Adrenal gland (tissue), 5 donors: ENCODE results near the gene KCNG3.

ENCODE experiments used
- CTCF ChIP-seq, 6 experiments: fragments of 450-650 bp in 4 of 6; fragments of 200-600 bp in 2 of 6; sonication (generic) in 1 of 6; IDR thresholded peaks; 1 replicate in 5 of 6; 2 replicates in 1 of 6; pipeline versions ENCODE4 v1.5.1 to v1.8.0; 2016 to 2021; ENCODE audit warnings: antibody characterized with exemption in 6 of 6, mild to moderate bottlenecking in 2 of 6, moderate library complexity in 1 of 6
- POLR2A ChIP-seq, 2 donors: fragments of 450-650 bp; IDR thresholded peaks; one replicate each; pipeline ENCODE4 v1.6.1; 2017; ENCODE audit warnings: antibody characterized with exemption in 2 of 2, mild to moderate bottlenecking in 2 of 2, moderate library complexity in 1 of 2
- donor health status: DM: no; HTN: no; CAD: no.

DNA sequence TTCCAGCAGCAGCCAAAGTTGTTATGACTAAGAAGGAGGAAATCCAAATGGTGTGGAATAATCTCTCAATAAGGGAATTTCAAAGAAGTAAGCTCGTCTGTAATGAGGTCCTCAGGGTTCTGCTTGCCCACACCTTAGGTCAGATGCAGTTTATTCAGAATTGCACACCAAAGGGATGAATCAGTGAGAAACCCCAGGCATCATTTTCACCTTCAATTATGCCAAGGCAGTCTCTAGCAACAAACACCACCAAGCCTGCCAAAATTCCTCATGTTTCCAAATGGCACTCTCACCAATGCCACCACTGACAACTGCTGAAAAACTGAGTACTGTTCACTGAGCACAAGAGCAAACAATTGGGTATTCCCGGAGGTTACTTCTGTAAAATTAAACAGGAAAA lies 43.6 kb downstream of the KCNG3 start:
- TF ChIP-seq CTCF (IDR thresholded peaks at IDR 0.05) (no peak), POLR2A (IDR thresholded peaks at IDR 0.05) (no peak)
